Parathyroid adenoma (tissue), 2 donors: ENCODE measurements around the gene EPS8L2.
A peak's percentile ranks its signal among the peaks of the same experiment; 100 is the strongest.

Experiments
- H2AFZ ChIP-seq: fragments of 300-600 bp; sonication (generic); one replicate; pipeline ENCODE4 v1.7.0; 2017; ENCODE audit warnings: antibody characterized with exemption, mild to moderate bottlenecking
- H3K27ac ChIP-seq: fragments of 300-600 bp; sonication (generic); one replicate; pipeline ENCODE4 v1.7.0; 2017
- H3K27me3 ChIP-seq: fragments of 300-600 bp; sonication (generic); one replicate; pipeline ENCODE4 v1.7.0; 2017; ENCODE audit warnings: low read length; ENCODE audit not compliant: control insufficient read depth, insufficient read depth
- H3K36me3 ChIP-seq: fragments of 300-600 bp; sonication (generic); one replicate; pipeline ENCODE4 v1.7.0; 2017; ENCODE audit warnings: low read length; ENCODE audit not compliant: control insufficient read depth, insufficient read depth
- H3K4me1 ChIP-seq: fragments of 300-600 bp; sonication (generic); one replicate; pipeline ENCODE4 v1.7.0; 2017; ENCODE audit warnings: control low read depth
- H3K4me2 ChIP-seq: fragments of 300-600 bp; sonication (generic); one replicate; pipeline ENCODE4 v1.7.0; 2017; ENCODE audit warnings: low read length
- H3K4me3 ChIP-seq: fragments of 300-600 bp; sonication (generic); one replicate; pipeline ENCODE4 v1.7.0; 2017; ENCODE audit warnings: low read depth, low read length
- H3K79me2 ChIP-seq: fragments of 300-600 bp; sonication (generic); one replicate; pipeline ENCODE4 v1.7.0; 2017; ENCODE audit warnings: control low read depth
- H3K9ac ChIP-seq: fragments of 300-600 bp; sonication (generic); one replicate; pipeline ENCODE4 v1.7.0; 2017; ENCODE audit warnings: mild to moderate bottlenecking
- H3K9me3 ChIP-seq: fragments of 300-600 bp; sonication (generic); one replicate; pipeline ENCODE4 v1.7.0; 2017; ENCODE audit warnings: low read length; ENCODE audit not compliant: control insufficient read depth
- CTCF ChIP-seq: fragments of 300-600 bp; sonication (generic); IDR thresholded peaks from one replicate; pipeline ENCODE4 v1.7.0; 2017; ENCODE audit warnings: antibody characterized with exemption, mild to moderate bottlenecking
- donor health status: primary hyperparathyroidism.

The EPS8L2 gene

GRCh38 chr11:704781-705645, 1.0 kb upstream of the EPS8L2 start:
- H3K36me3 ChIP-seq, result no peaks in the 10 kb centered on the region
- H3K9ac ChIP-seq, result no peak overlapping the region
- H3K79me2 ChIP-seq, result no peaks in the 10 kb centered on the region
- no peaks in the 10 kb centered on the region for H3K4me1 ChIP-seq
- no peaks in the 10 kb centered on the region for H3K9me3 ChIP-seq
- no peak for TF ChIP-seq CTCF
- no peak overlapping the region for H2AFZ ChIP-seq
- H3K4me3 ChIP-seq, result no peak overlapping the region
- H3K27me3 ChIP-seq, result no peaks in the 10 kb centered on the region
- H3K4me2 ChIP-seq, result no peak overlapping the region
- no peak overlapping the region for H3K27ac ChIP-seq

GRCh38 chr11:706439-706956, 467 bp downstream of the EPS8L2 start:
- H3K27me3 ChIP-seq, result no peaks in the 10 kb centered on the region
- no peak overlapping the region for H3K27ac ChIP-seq
- no peak overlapping the region for H2AFZ ChIP-seq
- no peaks in the 10 kb centered on the region for H3K4me1 ChIP-seq
- H3K4me3 ChIP-seq, result no peak overlapping the region
- TF ChIP-seq CTCF, result no peak
- no peaks in the 10 kb centered on the region for H3K36me3 ChIP-seq
- H3K79me2 ChIP-seq, result no peaks in the 10 kb centered on the region
- peak overlapping the region; percentile 55 for H3K4me2 ChIP-seq
- H3K9me3 ChIP-seq, result no peaks in the 10 kb centered on the region
- H3K9ac ChIP-seq, result no peak overlapping the region

GRCh38 chr11:706957-707816, 1.2 kb downstream of the EPS8L2 start:
- Histone ChIP-seq H3K4me1 (no peaks in the 10 kb centered on the region), H3K4me3 (no peak overlapping the region), H3K9ac (no peak overlapping the region), H3K4me2 (no peak overlapping the region), H3K79me2 (no peaks in the 10 kb centered on the region), H3K9me3 (no peaks in the 10 kb centered on the region), H2AFZ (no peak overlapping the region), H3K36me3 (no peaks in the 10 kb centered on the region), H3K27me3 (no peaks in the 10 kb centered on the region), H3K27ac (no peak overlapping the region)
- TF ChIP-seq CTCF, result no peak

GRCh38 chr11:707817-708420, 1.9 kb downstream of the EPS8L2 start:
- no peaks in the 10 kb centered on the region for H3K9me3 ChIP-seq
- H2AFZ ChIP-seq, result no peak overlapping the region
- H3K9ac ChIP-seq, result no peak overlapping the region
- H3K4me1 ChIP-seq, result no peaks in the 10 kb centered on the region
- no peaks in the 10 kb centered on the region for H3K79me2 ChIP-seq
- H3K4me3 ChIP-seq, result no peak overlapping the region
- no peak for TF ChIP-seq CTCF
- no peak overlapping the region for H3K27ac ChIP-seq
- no peak overlapping the region for H3K4me2 ChIP-seq
- no peaks in the 10 kb centered on the region for H3K36me3 ChIP-seq
- H3K27me3 ChIP-seq, result no peaks in the 10 kb centered on the region
